NCI-H1092 treated with DMSO at 0.1 percent for 48 hours (cell line): ENCODE results near the gene UBE2Q1.

Source experiments
- DNase-seq: peaks from one replicate; lab custom pipeline; 2025; lab: John Stamatoyannopoulos, UW

The UBE2Q1 gene

GRCh38 chr1:154502744-154503115 is 55.7 kb downstream of the UBE2Q1 start:
- no peak for DNase-seq

GRCh38 chr1:154502066-154502743 is 56.3 kb downstream of the UBE2Q1 start, which contains the start of the genes SHE and TDRD10:
Gene SHE (minus strand): TSS chr1:154502412. CDS start chr1:154502026, 386 bp downstream.
Gene TDRD10 (plus strand): TSS chr1:154502219. CDS start chr1:154506904, 4,685 bp downstream.
- no peak for DNase-seq

- no peak for DNase-seq
These were observed 56.9 kb downstream of the UBE2Q1 start for GRCh38 chr1:154501423-154502065.

GRCh38 chr1:154500533-154500932 is 57.9 kb downstream of the UBE2Q1 start:
- no peak for DNase-seq

DNA sequence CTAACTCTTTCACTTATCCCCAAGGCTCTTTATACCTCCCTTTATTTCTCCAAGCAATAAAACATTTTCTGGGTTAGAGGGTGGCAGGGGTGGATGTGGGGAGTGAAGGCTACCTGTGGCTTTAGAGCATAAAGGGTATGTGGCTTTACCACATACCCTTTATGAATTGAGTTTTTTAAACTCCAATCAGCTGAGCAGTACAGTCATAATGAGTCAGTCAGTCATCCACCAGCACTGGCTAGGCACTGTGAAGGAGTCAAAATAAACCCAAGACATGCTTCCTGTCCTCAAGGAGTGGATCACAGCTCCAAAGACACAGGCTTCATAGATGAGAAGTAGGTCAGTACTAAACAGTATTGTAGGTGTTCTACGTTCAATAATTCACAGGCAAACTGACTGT is 59.0 kb downstream of the UBE2Q1 start:
- DNase-seq: no peak
